Hepatocyte (in vitro differentiated cells): ENCODE measurements around the gene MBOAT7.

ENCODE experiments used
- EZH2phosphoT487 ChIP-seq: fragments of 200-600 bp; sonication (generic); IDR thresholded peaks from one replicate; pipeline ENCODE4 v1.6.1; 2018; ENCODE audit warnings: antibody characterized with exemption, mild to moderate bottlenecking, low read depth, moderate library complexity; ENCODE audit not compliant: unreplicated experiment, severe bottlenecking
- TF ChIP-seq, protein P1 (sequence below): fragments of 200-600 bp; sonication (generic); IDR thresholded peaks from 2 replicates; pipeline ENCODE4 v1.5.1; 2016; ENCODE audit warnings: antibody characterized with exemption, mild to moderate bottlenecking; ENCODE audit not compliant: poor library complexity

DNA sequence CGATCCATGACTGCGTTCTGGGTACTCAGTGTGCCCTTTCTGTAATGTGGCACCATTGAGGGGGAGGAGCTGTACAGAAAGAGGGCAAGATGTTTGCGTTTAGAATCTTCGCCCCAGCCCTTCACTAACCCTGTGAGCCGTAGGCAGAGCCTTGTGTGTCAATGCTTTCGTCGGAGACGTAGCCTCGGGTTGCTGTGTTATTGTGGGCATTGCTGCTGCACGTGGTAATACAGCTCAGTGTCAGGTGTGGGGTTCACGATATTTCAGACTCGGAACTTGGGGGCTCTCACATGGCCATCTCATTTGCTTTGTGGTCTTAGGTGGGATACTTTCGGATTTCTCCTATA, 17.4 kb upstream of the MBOAT7 start:
- TF ChIP-seq, protein P1, sequence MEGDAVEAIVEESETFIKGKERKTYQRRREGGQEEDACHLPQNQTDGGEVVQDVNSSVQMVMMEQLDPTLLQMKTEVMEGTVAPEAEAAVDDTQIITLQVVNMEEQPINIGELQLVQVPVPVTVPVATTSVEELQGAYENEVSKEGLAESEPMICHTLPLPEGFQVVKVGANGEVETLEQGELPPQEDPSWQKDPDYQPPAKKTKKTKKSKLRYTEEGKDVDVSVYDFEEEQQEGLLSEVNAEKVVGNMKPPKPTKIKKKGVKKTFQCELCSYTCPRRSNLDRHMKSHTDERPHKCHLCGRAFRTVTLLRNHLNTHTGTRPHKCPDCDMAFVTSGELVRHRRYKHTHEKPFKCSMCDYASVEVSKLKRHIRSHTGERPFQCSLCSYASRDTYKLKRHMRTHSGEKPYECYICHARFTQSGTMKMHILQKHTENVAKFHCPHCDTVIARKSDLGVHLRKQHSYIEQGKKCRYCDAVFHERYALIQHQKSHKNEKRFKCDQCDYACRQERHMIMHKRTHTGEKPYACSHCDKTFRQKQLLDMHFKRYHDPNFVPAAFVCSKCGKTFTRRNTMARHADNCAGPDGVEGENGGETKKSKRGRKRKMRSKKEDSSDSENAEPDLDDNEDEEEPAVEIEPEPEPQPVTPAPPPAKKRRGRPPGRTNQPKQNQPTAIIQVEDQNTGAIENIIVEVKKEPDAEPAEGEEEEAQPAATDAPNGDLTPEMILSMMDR, result no peak
- TF ChIP-seq EZH2phosphoT487, result no peak
